HepG2 (cell line): Measurements from ENCODE around the gene CHD9NB. TPM values are rescaled to one million over a fixed set of nuclear protein-coding genes. Genes with fewer than 3 reads are reported as not detected.

Experiments
- EED ChIP-seq: sonication (generic); formaldehyde crosslinking; IDR thresholded peaks from 2 replicates; pipeline ENCODE4 v1.5.0; 2020; ENCODE audit warnings: mild to moderate bottlenecking, missing genetic modification reagents
- EP300 ChIP-seq, 3 experiments: sonication (generic) in 1 of 3; formaldehyde crosslinking in 1 of 3; IDR thresholded peaks; 2 replicates each; pipeline versions ENCODE4 v1.5.1 to v1.6.1; 2011 to 2020; ENCODE audit warnings: low read depth in 2 of 3, low read length in 2 of 3, borderline replicate concordance in 1 of 3, improper control_type of control experiment in 1 of 3, mild to moderate bottlenecking in 1 of 3, missing genetic modification reagents in 1 of 3, moderate library complexity in 1 of 3
- FIP1L1 ChIP-seq: fragments of 200-400 bp; formaldehyde crosslinking; IDR thresholded peaks from 2 replicates; pipeline ENCODE4 v1.6.1; 2018; ENCODE audit warnings: low read depth, mild to moderate bottlenecking, low read length, moderate library complexity, borderline replicate concordance; ENCODE audit not compliant: insufficient read depth
- FOXA3 ChIP-seq: IDR thresholded peaks from 2 replicates; pipeline ENCODE4 v1.6.1; 2016; ENCODE audit warnings: missing genetic modification reagents, missing compliant biosample characterization
- MXD3 ChIP-seq: IDR thresholded peaks from 2 replicates; pipeline ENCODE4 v1.6.1; 2016; ENCODE audit warnings: mild to moderate bottlenecking, missing biosample characterization, missing genetic modification reagents
- NBN ChIP-seq: fragments of 450-650 bp; conservative IDR thresholded peaks from 2 replicates; pipeline ENCODE4 v1.6.1; 2017
- POGZ ChIP-seq: sonication (generic); formaldehyde crosslinking; IDR thresholded peaks from 2 replicates; pipeline ENCODE4 v1.4.0; 2020; ENCODE audit warnings: mild to moderate bottlenecking, missing genetic modification reagents
- SMAD3 ChIP-seq: sonication (generic); formaldehyde crosslinking; IDR thresholded peaks from 2 replicates; pipeline ENCODE4 v1.4.0; 2020; ENCODE audit warnings: missing genetic modification reagents
- TMF1 ChIP-seq: sonication (generic); formaldehyde crosslinking; IDR thresholded peaks from 2 replicates; pipeline ENCODE4 v1.8.1; 2022; ENCODE audit warnings: low read depth, missing genetic modification reagents
- ZBTB37 ChIP-seq: sonication (generic); formaldehyde crosslinking; IDR thresholded peaks from 2 replicates; pipeline ENCODE4 v1.4.0; 2020; ENCODE audit warnings: mild to moderate bottlenecking, missing genetic modification reagents
- ZNF501 ChIP-seq: sonication (generic); formaldehyde crosslinking; IDR thresholded peaks from 2 replicates; pipeline ENCODE4 v1.5.1; 2020; ENCODE audit warnings: mild to moderate bottlenecking, moderate library complexity, missing genetic modification reagents
- ZNF639 ChIP-seq: conservative IDR thresholded peaks from 2 replicates; pipeline ENCODE4 v1.6.1; 2018; ENCODE audit warnings: missing genetic modification reagents
- ZNF746 ChIP-seq: sonication (generic); formaldehyde crosslinking; IDR thresholded peaks from 2 replicates; pipeline ENCODE4 v1.8.0; 2022; ENCODE audit warnings: mild to moderate bottlenecking, missing genetic modification reagents
- polyA plus RNA-seq, 8 experiments: library from polyadenylated mRNA; depleted of rRNA in 3 of 8; stranded (reverse) in 7 of 8; unstranded in 1 of 8; fragments of >200 nt; fragmentation: Illumina TruSeq in 4 of 8; extraction: Trizol in 4 of 8; gene quantifications; 2 replicates each; pipeline versions ENCODE4 v1.2.1 to v1.2.3, GENCODE V29; 2011 to 2016; ENCODE audit warnings: low read depth in 4 of 8, missing spikeins in 1 of 8, mixed read lengths in 1 of 8; ENCODE audit not compliant: insufficient read depth in 1 of 8
- total RNA-seq, 5 experiments: library from RNA; depleted of rRNA; stranded (reverse); fragments of >200 nt; fragmentation: Illumina TruSeq; extraction: Trizol; gene quantifications; 2 replicates each; pipeline ENCODE4 v1.2.3, GENCODE V29; 2016; ENCODE audit warnings: low read depth in 1 of 5
- TF ChIP-seq, protein P1 (sequence below): IDR thresholded peaks from 2 replicates; pipeline ENCODE4 v1.6.1; 2018; ENCODE audit warnings: missing genetic modification reagents, mild to moderate bottlenecking, missing compliant biosample characterization
- TF ChIP-seq, protein P2 (sequence below): sonication (generic); IDR thresholded peaks from 2 replicates; pipeline ENCODE4 v1.6.1; 2016; ENCODE audit warnings: low read depth, borderline replicate concordance
- TF ChIP-seq, protein P3 (sequence below): IDR thresholded peaks from 2 replicates; pipeline ENCODE4 v1.6.1; 2016; ENCODE audit warnings: missing biosample characterization, missing genetic modification reagents, low read depth
- TF ChIP-seq, protein P4 (sequence below): IDR thresholded peaks from 2 replicates; pipeline ENCODE4 v1.4.0; 2020; ENCODE audit warnings: mild to moderate bottlenecking, missing genetic modification reagents

The CHD9NB gene
- total and polyA plus RNA-seq, 2 of the 13 experiments (the other 11 are each of a cell fraction or from before 2014, with no cell fraction given): 0.17 to 0.18 TPM

GRCh38 chr16:53048139-53048915 lies 4.4 kb downstream of the CHD9NB start (continued):
- TF ChIP-seq ZNF639 (CRISPR knock-in tag) (no peak), EP300 (IDR thresholded peaks at IDR 0.05; ENCODE audit: low read depth in 2 of 2, low read length in 2 of 2) (peak in 1 of 2 experiments; percentile 75; a peak in 2 of 4 replicates), EP300 (CRISPR knock-in tag; IDR thresholded peaks at IDR 0.05; ENCODE audit: borderline replicate concordance) (peak; percentile 46; the same call in 1 of the 2 replicates), NBN (no peak), ZNF746 (CRISPR knock-in tag) (no peak), SMAD3 (no peak), MXD3 (no peak), ZNF501 (peak; percentile 74), FOXA3 (CRISPR knock-in tag) (peak; percentile 81), EED (CRISPR knock-in tag) (no peak), TMF1 (CRISPR knock-in tag) (0 out of 2 replicates have a peak, but pooled peaks have one; percentile 29), POGZ (CRISPR knock-in tag) (peak; percentile 60; the same call in 1 of the 2 replicates), FIP1L1 (no peak), ZBTB37 (no peak)
- TF ChIP-seq, protein P1, sequence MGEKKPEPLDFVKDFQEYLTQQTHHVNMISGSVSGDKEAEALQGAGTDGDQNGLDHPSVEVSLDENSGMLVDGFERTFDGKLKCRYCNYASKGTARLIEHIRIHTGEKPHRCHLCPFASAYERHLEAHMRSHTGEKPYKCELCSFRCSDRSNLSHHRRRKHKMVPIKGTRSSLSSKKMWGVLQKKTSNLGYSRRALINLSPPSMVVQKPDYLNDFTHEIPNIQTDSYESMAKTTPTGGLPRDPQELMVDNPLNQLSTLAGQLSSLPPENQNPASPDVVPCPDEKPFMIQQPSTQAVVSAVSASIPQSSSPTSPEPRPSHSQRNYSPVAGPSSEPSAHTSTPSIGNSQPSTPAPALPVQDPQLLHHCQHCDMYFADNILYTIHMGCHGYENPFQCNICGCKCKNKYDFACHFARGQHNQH: 0 out of 2 replicates have a peak, but pooled peaks have one; percentile 71
- TF ChIP-seq, protein P2, sequence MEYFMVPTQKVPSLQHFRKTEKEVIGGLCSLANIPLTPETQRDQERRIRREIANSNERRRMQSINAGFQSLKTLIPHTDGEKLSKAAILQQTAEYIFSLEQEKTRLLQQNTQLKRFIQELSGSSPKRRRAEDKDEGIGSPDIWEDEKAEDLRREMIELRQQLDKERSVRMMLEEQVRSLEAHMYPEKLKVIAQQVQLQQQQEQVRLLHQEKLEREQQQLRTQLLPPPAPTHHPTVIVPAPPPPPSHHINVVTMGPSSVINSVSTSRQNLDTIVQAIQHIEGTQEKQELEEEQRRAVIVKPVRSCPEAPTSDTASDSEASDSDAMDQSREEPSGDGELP: no peak
- TF ChIP-seq, protein P3, sequence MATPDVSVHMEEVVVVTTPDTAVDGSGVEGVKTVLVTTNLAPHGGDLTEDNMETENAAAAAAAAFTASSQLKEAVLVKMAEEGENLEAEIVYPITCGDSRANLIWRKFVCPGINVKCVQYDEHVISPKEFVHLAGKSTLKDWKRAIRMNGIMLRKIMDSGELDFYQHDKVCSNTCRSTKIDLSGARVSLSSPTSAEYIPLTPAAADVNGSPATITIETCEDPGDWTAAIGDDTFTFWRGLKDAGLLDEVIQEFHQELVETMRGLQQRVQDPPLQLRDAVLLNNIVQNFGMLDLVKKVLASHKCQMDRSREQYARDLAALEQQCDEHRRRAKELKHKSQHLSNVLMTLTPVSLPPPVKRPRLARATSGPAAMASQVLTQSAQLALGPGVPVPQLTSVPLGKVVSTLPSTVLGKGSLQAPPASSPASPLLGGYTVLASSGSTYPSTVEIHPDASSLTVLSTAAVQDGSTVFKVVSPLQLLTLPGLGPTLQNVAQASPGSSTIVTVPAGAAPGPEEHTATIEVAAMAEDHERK (CRISPR knock-in tag): no peak
- TF ChIP-seq, protein P4, sequence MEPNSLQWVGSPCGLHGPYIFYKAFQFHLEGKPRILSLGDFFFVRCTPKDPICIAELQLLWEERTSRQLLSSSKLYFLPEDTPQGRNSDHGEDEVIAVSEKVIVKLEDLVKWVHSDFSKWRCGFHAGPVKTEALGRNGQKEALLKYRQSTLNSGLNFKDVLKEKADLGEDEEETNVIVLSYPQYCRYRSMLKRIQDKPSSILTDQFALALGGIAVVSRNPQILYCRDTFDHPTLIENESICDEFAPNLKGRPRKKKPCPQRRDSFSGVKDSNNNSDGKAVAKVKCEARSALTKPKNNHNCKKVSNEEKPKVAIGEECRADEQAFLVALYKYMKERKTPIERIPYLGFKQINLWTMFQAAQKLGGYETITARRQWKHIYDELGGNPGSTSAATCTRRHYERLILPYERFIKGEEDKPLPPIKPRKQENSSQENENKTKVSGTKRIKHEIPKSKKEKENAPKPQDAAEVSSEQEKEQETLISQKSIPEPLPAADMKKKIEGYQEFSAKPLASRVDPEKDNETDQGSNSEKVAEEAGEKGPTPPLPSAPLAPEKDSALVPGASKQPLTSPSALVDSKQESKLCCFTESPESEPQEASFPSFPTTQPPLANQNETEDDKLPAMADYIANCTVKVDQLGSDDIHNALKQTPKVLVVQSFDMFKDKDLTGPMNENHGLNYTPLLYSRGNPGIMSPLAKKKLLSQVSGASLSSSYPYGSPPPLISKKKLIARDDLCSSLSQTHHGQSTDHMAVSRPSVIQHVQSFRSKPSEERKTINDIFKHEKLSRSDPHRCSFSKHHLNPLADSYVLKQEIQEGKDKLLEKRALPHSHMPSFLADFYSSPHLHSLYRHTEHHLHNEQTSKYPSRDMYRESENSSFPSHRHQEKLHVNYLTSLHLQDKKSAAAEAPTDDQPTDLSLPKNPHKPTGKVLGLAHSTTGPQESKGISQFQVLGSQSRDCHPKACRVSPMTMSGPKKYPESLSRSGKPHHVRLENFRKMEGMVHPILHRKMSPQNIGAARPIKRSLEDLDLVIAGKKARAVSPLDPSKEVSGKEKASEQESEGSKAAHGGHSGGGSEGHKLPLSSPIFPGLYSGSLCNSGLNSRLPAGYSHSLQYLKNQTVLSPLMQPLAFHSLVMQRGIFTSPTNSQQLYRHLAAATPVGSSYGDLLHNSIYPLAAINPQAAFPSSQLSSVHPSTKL: peak; percentile 87
